SIG-M5 treated with dmso at 0.1 percent for 504 hours (cell line): ENCODE results near the gene UBXN1.
"Not testable (repeated sequence)": the region's sequence is repeated elsewhere in the genome, so short reads cannot be mapped to it uniquely, and the experiment has no call there.

Experiments
- DNase-seq: peaks from one replicate; lab custom pipeline; 2025; ENCODE audit not compliant: unreplicated experiment; lab: John Stamatoyannopoulos, UW

Gene UBXN1

GRCh38 chr11:62673196-62673525, 5.7 kb downstream of the UBXN1 start:
- DNase-seq, result no peak

- peak; percentile 94 for DNase-seq
These were observed 7.1 kb downstream of the UBXN1 start, which contains the start of the genes LBHD1 and UQCC3 for GRCh38 chr11:62671608-62672389. Gene LBHD1, minus strand, starts transcription at chr11:62672267. Its CDS starts 2,236 bp downstream, at chr11:62670031. Gene UQCC3, plus strand, starts transcription at chr11:62671673. Its CDS starts 73 bp downstream, at chr11:62671746.

GRCh38 chr11:62671236-62671607, 7.7 kb downstream of the UBXN1 start:
- peak; percentile 68 for DNase-seq

- no peak for DNase-seq
These were observed 9.3 kb downstream of the UBXN1 start for GRCh38 chr11:62669420-62670161.

- DNase-seq, result no peak
These were observed 11.4 kb downstream of the UBXN1 start for GRCh38 chr11:62667460-62667859.

- no peak for DNase-seq
These were observed 12.5 kb downstream of the UBXN1 start for GRCh38 chr11:62666259-62666926.

- DNase-seq, result peak; percentile 67
These were observed 13.1 kb downstream of the UBXN1 start for GRCh38 chr11:62665599-62666258.

- DNase-seq, result peak; percentile 91
These were observed 13.7 kb downstream of the UBXN1 start, which contains the start of the genes C11orf98 and CSKMT for GRCh38 chr11:62665075-62665598. Gene C11orf98, minus strand, starts transcription at chr11:62665210. Its CDS starts 41 bp downstream, at chr11:62665169. Gene CSKMT, plus strand, starts transcription at chr11:62665312. Its CDS starts 568 bp downstream, at chr11:62665880.

GRCh38 chr11:62664405-62665074, 14.3 kb downstream of the UBXN1 start:
- DNase-seq, result peak; percentile 70

- DNase-seq, result peak; percentile 33
These were observed 22.0 kb downstream of the UBXN1 start for GRCh38 chr11:62656796-62657429.

GRCh38 chr11:62654297-62654696, 24.6 kb downstream of the UBXN1 start:
- no peak for DNase-seq

- DNase-seq, result no peak
These were observed 26.5 kb downstream of the UBXN1 start for GRCh38 chr11:62652161-62653006.

GRCh38 chr11:62650283-62650682, 28.6 kb downstream of the UBXN1 start:
- not testable (repeated sequence) for DNase-seq

GRCh38 chr11:62649486-62649885, 29.4 kb downstream of the UBXN1 start:
- DNase-seq, result no peak

- no peak for DNase-seq
These were observed 29.9 kb downstream of the UBXN1 start for GRCh38 chr11:62648967-62649364.

- no peak for DNase-seq
These were observed 30.5 kb downstream of the UBXN1 start for GRCh38 chr11:62648185-62648966.

GRCh38 chr11:62647609-62648005, 31.3 kb downstream of the UBXN1 start:
- no peak for DNase-seq
